SU-DHL-6 (cell line): ENCODE measurements around the gene RAP1GAP2.

Experiments
- H2AFZ ChIP-seq: fragments of 200-600 bp; sonication (generic); 2 replicates; pipeline ENCODE4 v1.6.1; 2014; ENCODE audit warnings: low read depth, mild to moderate bottlenecking, moderate library complexity, mixed read lengths, antibody characterized with exemption, low read length; ENCODE audit not compliant: severe bottlenecking
- H3F3A ChIP-seq: fragments of 200-600 bp; shearing (Covaris generic); 2 replicates; pipeline ENCODE4 v1.6.0; 2016; ENCODE audit warnings: antibody characterized with exemption, mild to moderate bottlenecking; ENCODE audit not compliant: insufficient read depth
- H3K27ac ChIP-seq: fragments of 200-600 bp; sonication (generic); 2 replicates; pipeline ENCODE4 v1.5.1; 2016; ENCODE audit warnings: low read depth, mild to moderate bottlenecking, low read length, moderate library complexity, mixed read lengths
- H3K27me3 ChIP-seq: fragments of 200-600 bp; sonication (generic), shearing (Covaris generic); 2 replicates; pipeline ENCODE4 v1.6.0; 2014; ENCODE audit warnings: mild to moderate bottlenecking, low read length
- H3K36me3 ChIP-seq: fragments of 200-600 bp; sonication (generic); 2 replicates; pipeline ENCODE4 v1.6.1; 2014; ENCODE audit warnings: mild to moderate bottlenecking, low read length, mixed read lengths
- H3K4me2 ChIP-seq: fragments of 300-600, 200-600 bp; shearing (Covaris generic), sonication (generic); 2 replicates; pipeline ENCODE4 v1.6.0; 2014; ENCODE audit warnings: low read length, low read depth, mild to moderate bottlenecking; ENCODE audit not compliant: poor library complexity, severe bottlenecking
- H3K4me3 ChIP-seq: fragments of 200-600 bp; sonication (generic); 2 replicates; pipeline ENCODE4 v1.5.1; 2014; ENCODE audit warnings: antibody characterized with exemption, low read length, mild to moderate bottlenecking, mixed read lengths; ENCODE audit not compliant: insufficient read depth, poor library complexity, severe bottlenecking
- H3K79me2 ChIP-seq: fragments of 200-600 bp; sonication (generic); 2 replicates; pipeline ENCODE4 v1.6.1; 2014; ENCODE audit warnings: mild to moderate bottlenecking, low read length, moderate library complexity; ENCODE audit not compliant: insufficient read depth
- H3K9ac ChIP-seq: fragments of 200-600 bp; sonication (generic); 2 replicates; pipeline ENCODE4 v1.7.0; 2014; ENCODE audit warnings: mild to moderate bottlenecking, low read length
- H3K9me2 ChIP-seq: fragments of 200-600 bp; sonication (generic); replicated peaks from 2 replicates; pipeline ENCODE4 v1.6.1; 2014; ENCODE audit warnings: low read length; ENCODE audit not compliant: insufficient read depth
- H3K9me3 ChIP-seq: fragments of 200-600 bp; sonication (generic); 2 replicates; pipeline ENCODE4 v1.6.1; 2014; ENCODE audit warnings: low read length, mixed read lengths; ENCODE audit not compliant: insufficient read depth
- H4K20me1 ChIP-seq: fragments of 200-600 bp; sonication (generic); 2 replicates; pipeline ENCODE4 v1.6.1; 2014; ENCODE audit warnings: low read depth, mild to moderate bottlenecking, antibody characterized with exemption, low read length, moderate library complexity, mixed read lengths
- EZH2phosphoT487 ChIP-seq: fragments of 200-600 bp; sonication (generic), shearing (Covaris generic); conservative IDR thresholded peaks from 2 replicates; pipeline ENCODE4 v1.6.1; 2018; ENCODE audit warnings: mild to moderate bottlenecking, antibody characterized with exemption, low read length, moderate library complexity, mixed read lengths
- TF ChIP-seq, protein P1 (sequence below): fragments of 200-600 bp; sonication (generic); IDR thresholded peaks from one replicate; pipeline ENCODE4 v1.5.1; 2017; ENCODE audit warnings: antibody characterized with exemption, mild to moderate bottlenecking, low read length, moderate library complexity; ENCODE audit not compliant: insufficient read depth, poor library complexity, severe bottlenecking

Gene RAP1GAP2

GRCh38 chr17:2797226-2797625 is 988 bp downstream of the RAP1GAP2 start:
- H3K4me3 ChIP-seq: no peak overlapping the region
- H3K27me3 ChIP-seq: no peaks in the 10 kb centered on the region
- no peaks in the 10 kb centered on the region for H3F3A ChIP-seq
- H3K4me2 ChIP-seq: no peak overlapping the region
- H3K27ac ChIP-seq: no peak overlapping the region
- TF ChIP-seq, protein P1, sequence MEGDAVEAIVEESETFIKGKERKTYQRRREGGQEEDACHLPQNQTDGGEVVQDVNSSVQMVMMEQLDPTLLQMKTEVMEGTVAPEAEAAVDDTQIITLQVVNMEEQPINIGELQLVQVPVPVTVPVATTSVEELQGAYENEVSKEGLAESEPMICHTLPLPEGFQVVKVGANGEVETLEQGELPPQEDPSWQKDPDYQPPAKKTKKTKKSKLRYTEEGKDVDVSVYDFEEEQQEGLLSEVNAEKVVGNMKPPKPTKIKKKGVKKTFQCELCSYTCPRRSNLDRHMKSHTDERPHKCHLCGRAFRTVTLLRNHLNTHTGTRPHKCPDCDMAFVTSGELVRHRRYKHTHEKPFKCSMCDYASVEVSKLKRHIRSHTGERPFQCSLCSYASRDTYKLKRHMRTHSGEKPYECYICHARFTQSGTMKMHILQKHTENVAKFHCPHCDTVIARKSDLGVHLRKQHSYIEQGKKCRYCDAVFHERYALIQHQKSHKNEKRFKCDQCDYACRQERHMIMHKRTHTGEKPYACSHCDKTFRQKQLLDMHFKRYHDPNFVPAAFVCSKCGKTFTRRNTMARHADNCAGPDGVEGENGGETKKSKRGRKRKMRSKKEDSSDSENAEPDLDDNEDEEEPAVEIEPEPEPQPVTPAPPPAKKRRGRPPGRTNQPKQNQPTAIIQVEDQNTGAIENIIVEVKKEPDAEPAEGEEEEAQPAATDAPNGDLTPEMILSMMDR: no peak
- no peak for TF ChIP-seq EZH2phosphoT487
- H3K36me3 ChIP-seq: no peaks in the 10 kb centered on the region
- H3K9me3 ChIP-seq: no peaks in the 10 kb centered on the region
- H3K9ac ChIP-seq: no peak overlapping the region
- H4K20me1 ChIP-seq: no peaks in the 10 kb centered on the region
- H3K9me2 ChIP-seq: no peaks in the 10 kb centered on the region
- H3K79me2 ChIP-seq: no peaks in the 10 kb centered on the region
- H2AFZ ChIP-seq: no peak overlapping the region

GRCh38 chr17:2797637-2798036 is 1.4 kb downstream of the RAP1GAP2 start:
- H3F3A ChIP-seq: no peaks in the 10 kb centered on the region
- TF ChIP-seq EZH2phosphoT487: no peak
- TF ChIP-seq, protein P1: no peak
- no peak overlapping the region for H3K27ac ChIP-seq
- H4K20me1 ChIP-seq: no peaks in the 10 kb centered on the region
- no peaks in the 10 kb centered on the region for H3K27me3 ChIP-seq
- no peaks in the 10 kb centered on the region for H3K79me2 ChIP-seq
- no peaks in the 10 kb centered on the region for H3K9me2 ChIP-seq
- no peaks in the 10 kb centered on the region for H3K36me3 ChIP-seq
- H2AFZ ChIP-seq: no peak overlapping the region
- no peak overlapping the region for H3K9ac ChIP-seq
- no peaks in the 10 kb centered on the region for H3K9me3 ChIP-seq
- no peak overlapping the region for H3K4me2 ChIP-seq
- no peak overlapping the region for H3K4me3 ChIP-seq

DNA sequence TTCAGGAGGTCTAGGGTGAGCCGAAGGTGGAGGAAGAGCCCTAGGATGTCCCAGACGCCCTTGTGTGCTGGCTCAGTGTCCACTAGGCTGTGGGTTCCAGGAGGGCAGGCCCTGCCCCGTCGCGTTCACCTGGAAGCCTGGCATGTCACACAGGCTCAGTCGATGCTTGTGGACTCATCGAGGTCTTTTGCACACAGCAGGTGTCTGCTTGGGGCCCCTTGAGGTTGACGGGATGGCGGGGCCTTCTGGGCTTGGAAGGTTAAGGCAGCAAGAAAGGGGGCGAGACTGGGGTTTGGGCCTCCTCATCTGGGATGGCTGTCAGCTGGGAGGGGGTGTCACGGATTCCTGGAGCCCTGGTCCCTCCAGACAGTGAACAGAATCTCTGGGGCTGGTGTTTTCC is 1.9 kb downstream of the RAP1GAP2 start:
- Histone ChIP-seq H3K4me2 (no peak overlapping the region), H3K79me2 (no peaks in the 10 kb centered on the region), H3F3A (no peaks in the 10 kb centered on the region), H3K9ac (no peak overlapping the region), H3K36me3 (no peaks in the 10 kb centered on the region), H3K27me3 (no peaks in the 10 kb centered on the region), H2AFZ (no peak overlapping the region), H3K27ac (no peak overlapping the region), H3K9me2 (no peaks in the 10 kb centered on the region), H3K4me3 (no peak overlapping the region), H4K20me1 (no peaks in the 10 kb centered on the region), H3K9me3 (no peaks in the 10 kb centered on the region)
- TF ChIP-seq EZH2phosphoT487: no peak
- TF ChIP-seq, protein P1: no peak
